ENCODE measurements around the gene AP4E1.
"Not testable (repeated sequence)": the region's sequence is repeated elsewhere in the genome, so short reads cannot be mapped to it uniquely, and the experiment has no call there.

AP4E1 gene

DNA sequence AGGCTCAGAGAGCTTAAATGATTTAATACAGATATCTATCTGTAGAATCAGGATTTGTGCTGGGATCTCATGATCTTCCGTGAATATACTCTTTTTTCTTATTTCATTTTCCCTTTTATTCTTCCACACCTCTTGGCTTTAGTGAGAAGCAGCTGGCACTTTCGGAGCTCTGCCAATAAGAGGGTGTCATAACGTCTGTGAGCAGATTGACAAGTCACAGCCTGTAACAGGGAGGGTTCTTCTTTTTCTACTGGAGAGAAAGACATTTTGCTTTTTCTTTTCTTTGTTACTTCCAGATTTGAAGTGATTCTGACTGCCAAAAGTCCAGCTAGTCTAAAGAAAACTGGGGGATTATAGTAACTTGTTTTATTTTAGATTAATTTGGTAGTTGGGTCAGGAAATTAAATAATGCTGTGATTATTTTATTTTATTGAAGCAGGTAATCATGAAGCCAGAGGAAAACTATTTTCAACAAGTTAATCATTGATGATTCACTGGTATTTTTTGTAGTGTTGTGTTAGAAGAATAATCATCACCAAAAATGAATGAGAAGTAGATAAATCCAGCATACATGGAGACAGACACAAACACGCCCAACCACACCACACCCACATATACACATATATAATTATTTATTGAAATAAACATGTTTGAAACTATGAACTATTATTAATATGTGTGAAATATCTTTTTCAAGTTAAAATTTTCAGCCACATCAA lies 116.4 kb downstream of the AP4E1 start:
- DNase-seq (ENCODE audit: low spot score): no peak

DNA sequence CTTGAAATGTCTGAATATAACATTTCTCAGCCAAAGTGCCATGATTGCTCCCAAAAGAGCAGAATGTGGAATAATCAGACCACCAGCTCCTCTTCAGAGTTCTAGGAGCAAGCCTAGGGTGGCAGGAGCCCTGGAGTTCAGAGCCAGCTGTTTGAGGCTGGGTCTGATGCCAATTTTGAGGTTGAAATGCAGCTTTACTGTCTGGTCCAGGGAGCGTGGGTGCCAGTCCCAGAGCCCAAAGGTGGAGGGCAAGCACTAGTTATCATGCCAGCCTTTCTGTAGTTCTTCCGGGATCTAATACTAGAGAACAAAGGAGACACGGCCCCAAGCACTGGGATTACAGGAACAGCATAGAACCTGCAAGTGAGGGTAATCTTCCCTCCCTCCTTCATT lies 117.0 kb downstream of the AP4E1 start:
- DNase-seq (ENCODE audit: low spot score): no peak

DNA sequence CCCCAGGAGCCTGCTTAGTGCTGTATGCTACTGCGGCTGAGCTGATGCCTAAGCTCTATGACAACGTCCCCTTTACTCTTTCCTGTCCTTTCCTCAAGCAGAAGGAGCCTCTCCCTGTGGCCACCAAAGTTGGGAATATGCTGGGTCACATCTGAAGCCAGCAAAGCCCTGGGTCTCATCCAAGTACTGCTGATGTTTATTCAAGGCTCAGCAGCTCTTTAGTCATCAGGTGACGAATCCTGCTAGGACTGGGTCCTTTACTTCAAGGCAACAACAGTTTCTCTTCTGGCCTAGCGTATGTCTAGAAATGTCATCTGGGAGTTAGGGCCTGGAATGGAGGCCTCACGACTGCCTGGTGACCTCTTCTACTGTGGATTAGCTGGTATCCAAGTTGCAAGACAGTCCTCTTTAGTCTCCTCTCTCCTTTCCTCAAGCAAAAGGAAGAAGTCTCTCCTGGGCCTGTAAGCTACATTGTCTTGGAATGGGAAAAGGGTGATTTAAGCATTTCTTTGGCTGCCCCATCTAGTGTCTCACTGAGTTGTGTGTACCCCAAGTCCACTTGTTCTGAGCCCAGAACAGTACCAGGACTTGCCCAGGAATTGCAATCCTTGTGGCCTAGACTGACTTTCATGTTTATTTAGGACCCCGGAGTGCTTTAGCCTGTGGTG lies 122.3 kb downstream of the AP4E1 start:
- DNase-seq (ENCODE audit: low spot score): no peak

DNA sequence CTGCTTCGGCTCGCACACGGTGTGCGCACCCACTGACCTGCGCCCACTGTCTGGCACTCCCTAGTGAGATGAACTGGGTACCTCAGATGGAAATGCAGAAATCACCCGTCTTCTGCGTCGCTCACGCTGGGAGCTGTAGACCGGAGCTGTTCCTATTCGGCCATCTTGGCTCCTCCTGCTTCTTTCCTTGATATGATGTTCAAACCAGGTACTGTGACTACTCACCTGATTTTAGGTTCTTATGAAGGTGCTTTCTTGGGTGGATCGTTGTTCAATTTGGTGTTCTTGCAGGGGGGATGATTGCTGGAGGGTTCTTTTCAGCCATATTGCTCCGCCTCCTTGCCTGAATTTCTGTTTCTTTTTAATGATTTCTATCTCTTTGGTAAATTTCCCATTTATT lies 129.0 kb downstream of the AP4E1 start:
- not testable (repeated sequence) for DNase-seq (ENCODE audit: low spot score)

DNA sequence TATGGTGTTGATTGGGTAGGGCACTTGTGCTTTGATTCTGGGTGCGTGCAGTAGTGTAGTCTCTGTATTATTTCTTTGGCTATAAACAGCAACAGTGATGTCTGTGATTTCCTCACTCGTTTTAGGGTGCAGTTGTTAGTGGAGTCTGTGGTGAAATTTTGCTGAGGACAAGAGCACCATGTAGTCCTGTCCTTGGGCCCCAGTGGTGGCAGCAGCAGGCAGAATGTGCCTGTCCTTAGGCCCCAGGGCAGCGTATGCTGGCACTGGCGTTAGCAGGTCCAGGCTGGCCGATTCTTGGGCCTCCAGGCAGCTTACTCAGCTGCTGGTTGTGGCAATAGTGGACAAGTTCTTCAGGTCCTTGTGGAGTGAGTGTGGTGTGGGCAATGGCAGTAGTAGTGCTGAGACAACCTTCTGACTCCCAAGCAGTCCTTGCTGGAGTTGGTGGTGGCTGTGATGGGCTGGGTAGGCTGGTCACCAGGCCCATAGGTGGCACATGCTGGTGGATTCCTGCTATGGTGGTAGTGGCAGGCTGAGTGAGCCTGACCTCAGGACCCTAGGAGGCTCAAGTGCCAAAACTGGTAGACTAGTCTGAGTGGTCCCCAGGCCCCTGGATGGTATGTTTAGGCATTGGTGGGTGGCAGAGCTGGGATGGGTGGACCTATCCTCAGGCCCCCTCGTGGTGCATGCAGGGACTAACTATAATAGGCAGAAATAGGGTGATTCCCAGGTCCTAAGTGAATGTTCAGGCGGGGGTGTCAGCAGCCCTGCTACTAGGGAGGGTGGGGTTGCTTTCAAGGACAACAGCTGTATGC lies 129.9 kb downstream of the AP4E1 start:
- no peak for DNase-seq (ENCODE audit: low spot score)

DNA sequence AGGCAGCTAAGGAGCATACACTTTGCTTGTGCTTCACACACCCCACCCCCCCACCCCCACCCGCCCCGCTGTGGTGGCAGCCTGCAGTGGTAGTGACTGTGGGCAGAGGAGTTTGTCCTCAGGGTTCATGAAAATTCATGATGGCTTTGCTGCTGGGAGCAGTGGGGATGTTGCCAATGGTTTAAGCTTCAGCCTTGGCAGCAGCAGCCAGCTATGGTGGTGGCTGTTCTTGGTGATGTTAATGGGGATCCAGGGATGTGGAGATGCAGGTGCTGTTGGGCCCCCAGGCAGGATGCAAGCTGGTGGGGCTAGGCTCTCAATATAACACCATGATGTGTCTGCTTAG lies 130.5 kb downstream of the AP4E1 start:
- no peak for DNase-seq (ENCODE audit: low spot score)

DNA sequence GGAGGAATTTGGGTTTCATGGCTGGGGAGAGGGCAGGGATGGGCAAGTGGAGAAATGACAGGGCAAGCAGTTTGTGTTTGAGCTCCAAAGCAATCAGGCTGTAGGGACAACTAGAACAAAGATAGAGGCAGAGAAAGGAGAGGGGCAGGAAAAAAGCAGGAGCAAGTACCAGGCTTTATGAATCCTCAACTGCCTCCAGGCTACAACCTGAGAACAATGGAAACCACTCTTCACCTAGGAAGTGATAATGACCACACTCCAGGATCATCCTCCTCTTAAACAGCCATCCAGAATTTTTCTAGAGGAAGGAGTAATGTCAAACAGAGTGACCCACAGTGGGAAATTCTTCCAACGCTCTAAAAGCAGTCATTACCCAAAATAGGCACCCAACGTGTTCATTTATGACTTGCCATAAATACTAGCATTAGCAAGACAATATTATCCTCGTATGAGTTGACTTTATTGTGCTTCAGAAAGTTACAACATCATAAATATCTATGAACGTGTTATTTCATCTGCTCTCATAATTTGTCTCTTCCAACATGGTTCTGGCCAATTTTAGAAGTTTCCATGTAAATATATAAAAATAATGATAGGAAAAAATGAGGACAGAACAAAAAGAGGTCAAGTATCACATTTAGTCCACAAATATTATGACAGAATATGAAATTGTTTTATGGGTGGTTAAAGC lies 135.7 kb downstream of the AP4E1 start:
- no peak for DNase-seq (ENCODE audit: low spot score)

DNA sequence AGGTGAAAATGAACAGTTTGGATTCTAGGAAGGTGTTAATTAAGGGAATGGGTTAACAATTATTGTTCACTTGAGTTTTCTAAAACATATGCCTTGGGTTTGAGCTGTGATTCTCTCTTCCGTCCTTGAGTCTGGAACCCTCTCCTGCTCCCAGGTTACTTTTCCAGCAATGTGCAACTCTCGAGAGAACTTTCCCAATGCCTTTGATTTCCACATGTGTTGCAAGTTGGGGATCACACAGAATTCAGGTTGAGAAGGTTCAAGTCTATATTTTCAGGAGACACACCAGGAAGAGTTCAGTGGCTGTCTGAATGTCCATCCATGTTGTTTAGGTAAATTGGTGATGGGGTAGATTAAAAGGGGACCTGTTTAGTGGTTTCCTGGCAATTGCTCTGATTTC lies 137.5 kb downstream of the AP4E1 start:
- DNase-seq (ENCODE audit: low spot score): no peak

DNA sequence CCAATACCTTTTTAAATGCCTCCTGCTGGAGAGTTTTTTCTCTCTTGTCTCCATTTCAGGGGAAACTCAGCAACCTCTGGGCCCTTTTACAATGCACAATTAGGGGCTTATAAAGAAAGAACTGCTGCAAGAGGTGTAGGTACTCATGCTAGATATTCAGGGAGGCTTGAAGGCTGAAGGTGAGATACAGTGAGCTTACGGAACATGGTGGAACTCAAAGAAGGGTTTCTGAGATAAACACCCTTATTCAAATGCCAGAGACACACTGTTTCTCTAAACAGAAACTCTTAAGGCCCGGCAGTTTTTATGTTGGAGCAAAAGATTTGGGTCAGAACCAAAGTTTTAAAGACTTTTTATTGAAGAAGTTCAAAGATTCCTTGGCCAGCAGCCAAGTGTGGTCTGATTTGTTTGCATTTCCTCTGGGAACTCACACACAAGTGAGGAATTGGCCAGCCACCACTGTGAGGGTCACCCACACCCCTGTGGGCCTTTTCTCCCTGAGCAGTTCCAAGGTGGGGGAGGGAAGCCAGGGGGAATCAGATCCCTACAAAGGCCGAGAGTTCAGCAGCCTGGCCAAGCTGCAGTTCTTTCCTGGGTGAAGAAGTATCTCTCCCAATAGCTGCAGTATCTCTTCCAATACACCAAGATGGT lies 138.4 kb downstream of the AP4E1 start:
- DNase-seq (ENCODE audit: low spot score): no peak

DNA sequence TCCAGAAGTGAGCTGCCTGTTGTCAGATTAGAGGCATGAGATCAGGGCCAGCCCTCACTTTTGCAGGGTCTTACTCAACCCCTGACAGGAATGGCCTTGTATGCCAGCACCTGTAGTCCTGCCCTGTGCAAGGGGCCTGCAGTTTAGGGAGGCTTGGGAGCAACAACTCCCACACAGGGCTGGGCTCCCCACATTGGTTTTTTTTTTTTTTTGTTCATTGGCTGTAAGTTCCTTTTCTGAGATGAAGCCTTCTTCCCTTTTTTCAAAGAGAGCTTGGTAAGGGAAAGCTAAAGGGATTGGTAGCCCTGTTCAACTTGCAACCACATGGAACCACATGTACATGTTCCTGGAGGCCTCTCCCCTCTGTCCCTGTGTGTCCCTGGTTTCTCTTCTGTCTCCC lies 139.8 kb downstream of the AP4E1 start:
- no peak for DNase-seq (ENCODE audit: low spot score)

DNA sequence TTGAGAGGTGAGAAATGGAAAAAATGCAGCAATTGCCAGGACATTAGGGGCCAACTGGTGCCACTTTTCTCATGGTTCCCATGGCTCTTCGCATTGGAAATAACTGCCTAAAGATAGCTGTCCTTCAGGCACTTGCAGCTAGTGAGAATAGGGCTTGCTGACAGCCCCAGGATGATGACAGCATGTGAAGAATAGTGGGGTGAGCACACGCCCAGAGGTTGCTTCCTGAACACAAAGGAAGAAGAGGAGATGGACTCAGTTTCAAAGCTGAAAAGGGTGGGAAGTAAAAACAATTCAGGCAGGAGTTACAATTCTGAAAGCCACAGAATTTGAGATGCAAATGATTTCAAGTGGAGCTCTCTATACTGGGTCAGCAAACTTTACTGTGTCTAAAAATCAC lies 140.6 kb downstream of the AP4E1 start:
- no peak for DNase-seq (ENCODE audit: low spot score)

DNA sequence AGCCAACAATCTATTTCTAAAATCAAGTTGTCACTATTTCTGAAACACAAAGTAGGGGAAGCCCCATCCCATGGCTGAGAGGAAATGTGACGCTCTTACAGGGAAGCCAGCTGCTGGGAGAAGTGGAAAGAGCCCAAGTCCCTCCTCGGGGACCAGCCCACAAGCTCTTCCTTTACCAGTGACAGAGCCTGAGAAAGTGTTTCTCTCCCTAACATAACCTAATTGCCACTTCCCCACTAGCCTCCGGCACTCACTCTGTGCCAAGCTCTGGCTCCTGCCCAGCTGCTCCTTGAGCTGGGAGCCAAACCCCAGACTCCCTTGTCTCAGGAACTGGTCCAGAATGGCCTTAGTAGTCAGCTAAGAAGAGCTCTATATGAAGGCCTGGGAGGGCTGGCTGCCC lies 143.3 kb downstream of the AP4E1 start:
- DNase-seq (ENCODE audit: low spot score): no peak

DNA sequence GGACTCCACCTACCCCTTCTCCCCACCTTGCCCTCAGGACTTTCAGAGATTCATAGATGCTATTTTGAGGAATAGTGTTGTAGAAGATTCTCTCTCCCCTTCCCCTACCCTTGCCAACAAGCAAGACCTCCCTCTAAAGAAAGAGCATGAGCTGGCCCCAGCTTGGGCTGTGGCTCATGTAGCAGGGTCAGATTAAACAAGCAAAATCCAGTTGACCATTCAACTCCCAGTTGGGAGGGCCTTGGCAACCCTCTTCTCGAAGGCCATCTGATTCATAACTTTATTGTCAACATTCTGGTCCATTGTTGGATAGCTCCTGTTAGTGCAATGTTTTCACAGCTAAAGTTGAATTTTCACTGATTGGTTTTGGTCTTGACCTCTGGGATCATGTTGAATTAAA lies 145.1 kb downstream of the AP4E1 start:
- DNase-seq (ENCODE audit: low spot score): no peak

DNA sequence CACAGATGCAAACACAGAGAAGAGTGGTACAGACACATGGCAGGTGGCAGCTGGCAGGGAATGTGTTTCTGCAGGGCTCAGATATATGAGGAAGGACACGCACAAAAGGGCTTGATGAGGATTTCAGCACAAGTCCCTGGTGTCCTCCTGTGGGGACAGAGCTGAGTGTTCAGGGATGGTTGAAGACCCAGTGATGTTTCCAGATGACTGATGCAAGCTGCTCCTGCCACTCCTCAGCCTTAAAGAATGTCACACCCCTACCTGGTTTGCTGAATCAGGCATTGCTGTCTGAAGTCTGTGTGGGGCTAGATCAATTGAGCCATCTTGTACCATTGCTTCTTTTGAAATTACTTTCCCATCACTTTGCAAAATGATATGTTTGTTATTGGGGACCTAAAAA lies 146.1 kb downstream of the AP4E1 start:
- DNase-seq (ENCODE audit: low spot score): no peak
